ENCODE results near the gene CEACAM18.

GRCh38 chr19:51441410-51442390 is 36.6 kb upstream of the CEACAM18 start:
- TF ChIP-seq, protein P1, sequence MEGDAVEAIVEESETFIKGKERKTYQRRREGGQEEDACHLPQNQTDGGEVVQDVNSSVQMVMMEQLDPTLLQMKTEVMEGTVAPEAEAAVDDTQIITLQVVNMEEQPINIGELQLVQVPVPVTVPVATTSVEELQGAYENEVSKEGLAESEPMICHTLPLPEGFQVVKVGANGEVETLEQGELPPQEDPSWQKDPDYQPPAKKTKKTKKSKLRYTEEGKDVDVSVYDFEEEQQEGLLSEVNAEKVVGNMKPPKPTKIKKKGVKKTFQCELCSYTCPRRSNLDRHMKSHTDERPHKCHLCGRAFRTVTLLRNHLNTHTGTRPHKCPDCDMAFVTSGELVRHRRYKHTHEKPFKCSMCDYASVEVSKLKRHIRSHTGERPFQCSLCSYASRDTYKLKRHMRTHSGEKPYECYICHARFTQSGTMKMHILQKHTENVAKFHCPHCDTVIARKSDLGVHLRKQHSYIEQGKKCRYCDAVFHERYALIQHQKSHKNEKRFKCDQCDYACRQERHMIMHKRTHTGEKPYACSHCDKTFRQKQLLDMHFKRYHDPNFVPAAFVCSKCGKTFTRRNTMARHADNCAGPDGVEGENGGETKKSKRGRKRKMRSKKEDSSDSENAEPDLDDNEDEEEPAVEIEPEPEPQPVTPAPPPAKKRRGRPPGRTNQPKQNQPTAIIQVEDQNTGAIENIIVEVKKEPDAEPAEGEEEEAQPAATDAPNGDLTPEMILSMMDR (IDR thresholded peaks at IDR 0.05), result no peak
- TF ChIP-seq POLR2A (IDR thresholded peaks at IDR 0.05), result no peak
